Suprapubic skin (tissue), 4 donors: ENCODE measurements around the gene SLC1A3. TPM values are rescaled to one million over a fixed set of nuclear protein-coding genes. Genes with fewer than 3 reads are reported as not detected.

Experiments used
- DNase-seq, 2 donors: peaks; one replicate each; pipeline ENCODE4 v3.0.0-alpha.2; 2019; ENCODE audit warnings: low spot score in 2 of 2
- H3K27ac ChIP-seq: fragments of 200-600 bp; sonication (generic); one replicate; pipeline ENCODE4 v1.5.1; 2019
- H3K27me3 ChIP-seq: fragments of 200-600 bp; sonication (generic); one replicate; pipeline ENCODE4 v1.5.1; 2019
- H3K36me3 ChIP-seq: fragments of 200-600 bp; sonication (generic); one replicate; pipeline ENCODE4 v1.5.1; 2019
- H3K4me1 ChIP-seq: fragments of 200-600 bp; sonication (generic); one replicate; pipeline ENCODE4 v1.5.1; 2019
- H3K4me3 ChIP-seq: fragments of 200-600 bp; sonication (generic); one replicate; pipeline ENCODE4 v1.5.1; 2019; ENCODE audit warnings: mild to moderate bottlenecking
- H3K9me3 ChIP-seq: fragments of 200-600 bp; sonication (generic); one replicate; pipeline ENCODE4 v1.5.1; 2019
- CTCF ChIP-seq, 2 donors: fragments of 200-600 bp in 1 of 2; fragments of 450-650 bp in 1 of 2; sonication (generic) in 1 of 2; IDR thresholded peaks; one replicate each; pipeline ENCODE4 v1.5.1; 2016 to 2019; ENCODE audit warnings: antibody characterized with exemption in 2 of 2, mild to moderate bottlenecking in 1 of 2, moderate library complexity in 1 of 2
- EP300 ChIP-seq: sonication (generic); formaldehyde crosslinking; IDR thresholded peaks from one replicate; pipeline ENCODE4 v1.6.1; 2017; ENCODE audit warnings: antibody characterized with exemption
- POLR2A ChIP-seq, 2 donors: fragments of 450-650 bp; IDR thresholded peaks; one replicate each; pipeline ENCODE4 v1.6.1; 2017; ENCODE audit warnings: antibody characterized with exemption in 2 of 2, mild to moderate bottlenecking in 2 of 2, moderate library complexity in 2 of 2
- POLR2AphosphoS5 ChIP-seq, 3 donors: sonication (generic); formaldehyde crosslinking; IDR thresholded peaks; one replicate each; pipeline ENCODE4 v1.6.1; 2017; ENCODE audit warnings: antibody characterized with exemption in 3 of 3
- WGBS: methylation state at CpG from one replicate; pipeline ENCODE4 v1.1.5; 2018; 5-methylcytosine and 5-hydroxymethylcytosine counted together
- total RNA-seq, 4 donors: library from RNA; depleted of rRNA; stranded (reverse); fragments of >200 nt; gene quantifications; one replicate each; pipeline ENCODE4 v1.1.0, GENCODE V29; 2016

The SLC1A3 gene
- total RNA-seq, 4 donors from 2014 or later = 19.8 to 34.2 (median 25.3) TPM

GRCh38 chr5:36614657-36615308 lies 8.4 kb downstream of the SLC1A3 start:
- no peak for DNase-seq
- no peak overlapping the region for H3K4me3 ChIP-seq
- no peaks in the 10 kb centered on the region for H3K36me3 ChIP-seq
- H3K4me1 ChIP-seq = no peaks in the 10 kb centered on the region
- H3K27me3 ChIP-seq = no peaks in the 10 kb centered on the region
- H3K9me3 ChIP-seq = no peaks in the 10 kb centered on the region
- H3K27ac ChIP-seq = no peak overlapping the region
- WGBS = 80% methylated on average over 4 of the region's 4 CpGs
- no peak for TF ChIP-seq POLR2A (IDR thresholded peaks at IDR 0.05)
- TF ChIP-seq POLR2AphosphoS5 (IDR thresholded peaks at IDR 0.05) = no peak
- TF ChIP-seq CTCF (IDR thresholded peaks at IDR 0.05) = no peak
- no peak for TF ChIP-seq EP300

GRCh38 chr5:36619012-36619635 lies 12.7 kb downstream of the SLC1A3 start:
- DNase-seq = no peak
- Histone ChIP-seq H3K27ac (no peak overlapping the region), H3K36me3 (no peaks in the 10 kb centered on the region), H3K4me3 (no peak overlapping the region), H3K4me1 (no peaks in the 10 kb centered on the region), H3K9me3 (no peaks in the 10 kb centered on the region), H3K27me3 (no peaks in the 10 kb centered on the region)
- TF ChIP-seq CTCF (IDR thresholded peaks at IDR 0.05) (no peak), POLR2A (IDR thresholded peaks at IDR 0.05) (no peak), POLR2AphosphoS5 (IDR thresholded peaks at IDR 0.05) (no peak), EP300 (no peak)
- WGBS = 80% methylated on average over 8 of the region's 8 CpGs

GRCh38 chr5:36621985-36622384 lies 15.6 kb downstream of the SLC1A3 start:
- 81% methylated on average over 6 of the region's 6 CpGs for WGBS

GRCh38 chr5:36623832-36624231 lies 17.4 kb downstream of the SLC1A3 start:
- TF ChIP-seq POLR2A (IDR thresholded peaks at IDR 0.05) = no peak
- no peak for TF ChIP-seq EP300
- no peak for TF ChIP-seq CTCF (IDR thresholded peaks at IDR 0.05)
- TF ChIP-seq POLR2AphosphoS5 (IDR thresholded peaks at IDR 0.05) = no peak
- Histone ChIP-seq H3K27ac (no peak overlapping the region), H3K36me3 (no peaks in the 10 kb centered on the region), H3K9me3 (no peaks in the 10 kb centered on the region), H3K4me3 (no peak overlapping the region), H3K4me1 (no peaks in the 10 kb centered on the region), H3K27me3 (no peaks in the 10 kb centered on the region)
- WGBS = 83% methylated on average over 9 of the region's 9 CpGs
- no peak for DNase-seq

More at GRCh38 chr5:36621985-36622384, 15.6 kb downstream of the SLC1A3 start:
- H3K4me3 ChIP-seq = no peak overlapping the region
- H3K27ac ChIP-seq = no peak overlapping the region
- DNase-seq = no peak
- H3K36me3 ChIP-seq = no peaks in the 10 kb centered on the region
- no peaks in the 10 kb centered on the region for H3K9me3 ChIP-seq
- H3K27me3 ChIP-seq = no peaks in the 10 kb centered on the region
- TF ChIP-seq CTCF (IDR thresholded peaks at IDR 0.05) = no peak
- no peak for TF ChIP-seq POLR2A (IDR thresholded peaks at IDR 0.05)
- TF ChIP-seq POLR2AphosphoS5 (IDR thresholded peaks at IDR 0.05) = no peak
- no peak for TF ChIP-seq EP300
- H3K4me1 ChIP-seq = no peaks in the 10 kb centered on the region

- TF ChIP-seq CTCF (IDR thresholded peaks at IDR 0.05) (no peak), POLR2AphosphoS5 (IDR thresholded peaks at IDR 0.05) (no peak), POLR2A (IDR thresholded peaks at IDR 0.05) (no peak), EP300 (no peak)
These were observed 17.9 kb downstream of the SLC1A3 start for GRCh38 chr5:36624277-36624676.

More at GRCh38 chr5:36624277-36624676, 17.9 kb downstream of the SLC1A3 start:
- no peak overlapping the region for H3K27ac ChIP-seq
- no peak overlapping the region for H3K4me3 ChIP-seq
- no peaks in the 10 kb centered on the region for H3K9me3 ChIP-seq
- H3K27me3 ChIP-seq = no peaks in the 10 kb centered on the region
- no peaks in the 10 kb centered on the region for H3K36me3 ChIP-seq
- 80% methylated on average over 8 of the region's 8 CpGs for WGBS
- DNase-seq = no peak
- H3K4me1 ChIP-seq = no peaks in the 10 kb centered on the region
